ENCODE results near the gene CRTAP.
"Not testable (repeated sequence)": the region's sequence is repeated elsewhere in the genome, so short reads cannot be mapped to it uniquely, and the experiment has no call there.

Gene CRTAP

GRCh38 chr3:33113772-33114621, at the start of gene CRTAP:
Gene CRTAP (plus strand): TSS chr3:33114014. CDS start chr3:33114078, 64 bp downstream.
- H3K9ac ChIP-seq (ENCODE audit: low read length), result peak within 1 kb of the TSS; percentile 86
- H3K27me3 ChIP-seq (ENCODE audit: control insufficient read depth, insufficient read depth, low read length), result no peaks in the 10 kb centered on the region
- H3K36me3 ChIP-seq (ENCODE audit: control insufficient read depth, insufficient read depth, low read length), result no peaks in the 10 kb centered on the region
- H3K4me1 ChIP-seq (ENCODE audit: control insufficient read depth, insufficient read depth, low read length), result peaks cover 14% of the 10 kb centered on the region
- H3K9me3 ChIP-seq (ENCODE audit: control insufficient read depth, low read length), result no peaks in the 10 kb centered on the region
- H3K4me3 ChIP-seq (ENCODE audit: low read length), result peak within 1 kb of the TSS; percentile 82

GRCh38 chr3:33064929-33065328, 48.9 kb upstream of the CRTAP start:
- H3K4me1 ChIP-seq (ENCODE audit: control insufficient read depth, insufficient read depth, low read length), result peaks cover 43% of the 10 kb centered on the region
- H3K9me3 ChIP-seq (ENCODE audit: control insufficient read depth, low read length), result no peaks in the 10 kb centered on the region
- no peak overlapping the region for H3K4me3 ChIP-seq (ENCODE audit: low read length)
- H3K27me3 ChIP-seq (ENCODE audit: control insufficient read depth, insufficient read depth, low read length), result no peaks in the 10 kb centered on the region
- H3K9ac ChIP-seq (ENCODE audit: low read length), result no peak overlapping the region
- peaks cover 12% of the 10 kb centered on the region for H3K36me3 ChIP-seq (ENCODE audit: control insufficient read depth, insufficient read depth, low read length)

DNA sequence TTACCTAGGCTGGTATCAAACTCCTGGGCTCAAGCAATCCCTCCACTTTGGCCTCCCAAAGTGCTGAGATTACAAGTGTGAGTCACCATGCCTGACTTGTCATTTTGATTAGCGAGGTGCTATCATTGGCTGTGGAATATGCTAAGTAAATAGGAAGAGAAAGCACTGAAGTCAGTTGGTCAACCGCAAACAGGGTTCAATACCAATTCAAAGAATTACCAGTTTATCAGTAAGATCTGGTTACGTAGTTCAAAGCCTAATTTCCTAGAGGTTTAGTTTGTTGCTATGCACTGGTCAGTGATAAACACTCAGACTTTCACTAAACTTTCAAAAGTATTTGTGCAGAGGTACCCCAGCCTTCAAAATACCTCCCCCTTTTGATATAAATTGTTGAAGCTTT, 46.3 kb upstream of the CRTAP start:
- Histone ChIP-seq H3K9me3 (ENCODE audit: control insufficient read depth, low read length) (no peaks in the 10 kb centered on the region), H3K9ac (ENCODE audit: low read length) (no peak overlapping the region), H3K4me3 (ENCODE audit: low read length) (no peak overlapping the region), H3K27me3 (ENCODE audit: control insufficient read depth, insufficient read depth, low read length) (no peaks in the 10 kb centered on the region), H3K36me3 (ENCODE audit: control insufficient read depth, insufficient read depth, low read length) (peaks cover 12% of the 10 kb centered on the region), H3K4me1 (ENCODE audit: control insufficient read depth, insufficient read depth, low read length) (peaks cover 41% of the 10 kb centered on the region)

GRCh38 chr3:33069862-33070261, 44.0 kb upstream of the CRTAP start:
- H3K4me1 ChIP-seq (ENCODE audit: control insufficient read depth, insufficient read depth, low read length), result peaks cover 42% of the 10 kb centered on the region
- not testable (repeated sequence) for H3K9me3 ChIP-seq (ENCODE audit: control insufficient read depth, low read length); H3K4me3 ChIP-seq (ENCODE audit: low read length); H3K9ac ChIP-seq (ENCODE audit: low read length); H3K36me3 ChIP-seq (ENCODE audit: control insufficient read depth, insufficient read depth, low read length); H3K27me3 ChIP-seq (ENCODE audit: control insufficient read depth, insufficient read depth, low read length)

GRCh38 chr3:33071181-33071580, 42.6 kb upstream of the CRTAP start:
- Histone ChIP-seq H3K9ac (ENCODE audit: low read length) (no peak overlapping the region), H3K9me3 (ENCODE audit: control insufficient read depth, low read length) (no peaks in the 10 kb centered on the region), H3K27me3 (ENCODE audit: control insufficient read depth, insufficient read depth, low read length) (no peaks in the 10 kb centered on the region), H3K4me1 (ENCODE audit: control insufficient read depth, insufficient read depth, low read length) (peaks cover 42% of the 10 kb centered on the region), H3K4me3 (ENCODE audit: low read length) (no peak overlapping the region), H3K36me3 (ENCODE audit: control insufficient read depth, insufficient read depth, low read length) (peaks cover 4% of the 10 kb centered on the region)

DNA sequence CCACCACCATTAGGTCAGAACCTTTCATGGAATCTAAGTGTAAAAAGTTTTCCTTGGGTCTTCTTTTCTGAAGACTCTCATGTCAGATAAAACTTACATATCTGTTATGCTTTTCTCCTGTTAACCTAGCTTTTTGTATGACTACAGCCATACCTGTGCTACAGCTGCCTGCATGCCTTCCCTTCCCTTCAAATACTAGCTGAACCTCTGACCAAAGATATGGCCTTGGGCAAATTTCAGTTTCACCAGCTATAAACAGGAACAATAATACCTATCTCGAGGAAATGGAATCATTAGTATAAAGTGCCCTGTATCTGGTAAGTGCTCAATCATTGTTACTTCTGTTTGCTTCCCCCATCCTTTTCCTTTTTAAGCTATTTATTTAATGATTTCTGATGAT, 41.9 kb upstream of the CRTAP start:
- no peaks in the 10 kb centered on the region for H3K27me3 ChIP-seq (ENCODE audit: control insufficient read depth, insufficient read depth, low read length)
- peaks cover 4% of the 10 kb centered on the region for H3K36me3 ChIP-seq (ENCODE audit: control insufficient read depth, insufficient read depth, low read length)
- no peak overlapping the region for H3K9ac ChIP-seq (ENCODE audit: low read length)
- peaks cover 42% of the 10 kb centered on the region for H3K4me1 ChIP-seq (ENCODE audit: control insufficient read depth, insufficient read depth, low read length)
- no peak overlapping the region for H3K4me3 ChIP-seq (ENCODE audit: low read length)
- H3K9me3 ChIP-seq (ENCODE audit: control insufficient read depth, low read length), result no peaks in the 10 kb centered on the region

DNA sequence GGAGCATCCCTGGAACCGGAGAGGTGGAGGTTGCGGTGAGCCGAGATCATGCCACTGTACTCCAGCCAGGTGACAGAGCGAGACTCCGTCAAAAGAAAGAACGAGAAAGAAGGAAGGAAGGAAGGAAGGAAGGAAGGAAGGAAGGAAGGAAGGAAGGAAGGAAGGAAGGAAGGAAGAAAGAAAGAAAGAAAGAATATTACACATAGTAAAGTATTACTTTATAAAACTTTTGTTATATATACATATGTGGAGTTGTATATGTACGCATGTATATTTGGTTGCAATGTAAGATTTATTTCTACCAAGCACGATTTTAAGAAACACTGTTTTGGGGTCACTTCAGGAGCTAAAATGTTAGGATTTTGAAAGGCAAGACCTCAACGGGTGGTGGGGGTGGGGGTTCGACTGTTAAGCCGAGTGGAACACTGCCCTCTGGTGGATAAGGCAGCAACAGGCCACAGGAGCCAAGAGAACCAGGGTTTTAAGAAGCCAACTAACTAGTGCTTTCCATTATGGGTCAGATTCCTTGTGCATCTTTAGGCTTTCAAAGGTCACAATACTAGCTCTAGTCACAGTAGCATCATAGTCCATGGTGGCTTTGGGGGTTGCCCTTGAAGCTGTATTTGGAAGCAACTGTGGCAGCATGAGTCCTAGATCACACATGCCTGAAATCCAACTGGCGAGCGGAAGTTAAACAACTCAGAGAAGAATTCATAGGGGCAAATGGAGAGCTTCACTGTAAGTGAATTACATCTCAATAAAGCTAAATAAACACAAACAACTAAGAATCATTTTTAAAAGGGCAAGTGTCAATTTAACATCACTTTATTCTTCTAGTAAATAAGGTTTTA, 39.4 kb upstream of the CRTAP start:
- Histone ChIP-seq H3K4me3 (ENCODE audit: low read length) (no peak overlapping the region), H3K4me1 (ENCODE audit: control insufficient read depth, insufficient read depth, low read length) (peaks cover 20% of the 10 kb centered on the region), H3K9ac (ENCODE audit: low read length) (no peak overlapping the region), H3K9me3 (ENCODE audit: control insufficient read depth, low read length) (no peaks in the 10 kb centered on the region), H3K36me3 (ENCODE audit: control insufficient read depth, insufficient read depth, low read length) (no peaks in the 10 kb centered on the region), H3K27me3 (ENCODE audit: control insufficient read depth, insufficient read depth, low read length) (no peaks in the 10 kb centered on the region)

- peaks cover 11% of the 10 kb centered on the region for H3K4me1 ChIP-seq (ENCODE audit: control insufficient read depth, insufficient read depth, low read length)
- H3K4me3 ChIP-seq (ENCODE audit: low read length), result no peak overlapping the region
- no peaks in the 10 kb centered on the region for H3K36me3 ChIP-seq (ENCODE audit: control insufficient read depth, insufficient read depth, low read length)
- H3K9ac ChIP-seq (ENCODE audit: low read length), result no peak overlapping the region
- no peaks in the 10 kb centered on the region for H3K27me3 ChIP-seq (ENCODE audit: control insufficient read depth, insufficient read depth, low read length)
- no peaks in the 10 kb centered on the region for H3K9me3 ChIP-seq (ENCODE audit: control insufficient read depth, low read length)
These were observed 37.8 kb upstream of the CRTAP start for GRCh38 chr3:33075995-33076394.

DNA sequence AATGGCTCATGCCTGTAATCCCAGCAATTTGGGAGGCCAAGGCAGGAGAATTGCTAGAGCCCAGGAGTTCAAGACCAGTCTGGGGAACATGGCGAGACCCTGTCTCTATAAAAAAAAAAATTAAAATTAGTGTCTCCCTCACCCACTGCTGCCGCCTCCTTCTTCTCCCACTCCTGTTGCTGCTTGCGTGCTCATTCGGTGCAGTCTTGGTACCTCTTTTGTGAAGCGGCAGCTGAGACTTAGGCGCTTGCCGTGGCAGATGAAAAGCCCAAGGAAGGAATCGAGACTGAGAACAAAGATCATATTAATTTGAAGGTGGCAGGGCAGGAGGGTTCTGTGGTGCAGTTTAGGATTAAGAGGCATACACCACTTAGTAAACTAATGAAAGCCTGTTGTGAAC, 36.9 kb upstream of the CRTAP start:
- H3K9ac ChIP-seq (ENCODE audit: low read length), result no peak overlapping the region
- no peaks in the 10 kb centered on the region for H3K27me3 ChIP-seq (ENCODE audit: control insufficient read depth, insufficient read depth, low read length)
- peaks cover 6% of the 10 kb centered on the region for H3K4me1 ChIP-seq (ENCODE audit: control insufficient read depth, insufficient read depth, low read length)
- H3K9me3 ChIP-seq (ENCODE audit: control insufficient read depth, low read length), result no peaks in the 10 kb centered on the region
- H3K36me3 ChIP-seq (ENCODE audit: control insufficient read depth, insufficient read depth, low read length), result no peaks in the 10 kb centered on the region
- no peak overlapping the region for H3K4me3 ChIP-seq (ENCODE audit: low read length)

- no peaks in the 10 kb centered on the region for H3K9me3 ChIP-seq (ENCODE audit: control insufficient read depth, low read length)
- no peaks in the 10 kb centered on the region for H3K4me1 ChIP-seq (ENCODE audit: control insufficient read depth, insufficient read depth, low read length)
- no peaks in the 10 kb centered on the region for H3K36me3 ChIP-seq (ENCODE audit: control insufficient read depth, insufficient read depth, low read length)
- H3K27me3 ChIP-seq (ENCODE audit: control insufficient read depth, insufficient read depth, low read length), result no peaks in the 10 kb centered on the region
- H3K9ac ChIP-seq (ENCODE audit: low read length), result no peak overlapping the region
- H3K4me3 ChIP-seq (ENCODE audit: low read length), result no peak overlapping the region
These were observed 35.8 kb upstream of the CRTAP start for GRCh38 chr3:33077976-33078375.

DNA sequence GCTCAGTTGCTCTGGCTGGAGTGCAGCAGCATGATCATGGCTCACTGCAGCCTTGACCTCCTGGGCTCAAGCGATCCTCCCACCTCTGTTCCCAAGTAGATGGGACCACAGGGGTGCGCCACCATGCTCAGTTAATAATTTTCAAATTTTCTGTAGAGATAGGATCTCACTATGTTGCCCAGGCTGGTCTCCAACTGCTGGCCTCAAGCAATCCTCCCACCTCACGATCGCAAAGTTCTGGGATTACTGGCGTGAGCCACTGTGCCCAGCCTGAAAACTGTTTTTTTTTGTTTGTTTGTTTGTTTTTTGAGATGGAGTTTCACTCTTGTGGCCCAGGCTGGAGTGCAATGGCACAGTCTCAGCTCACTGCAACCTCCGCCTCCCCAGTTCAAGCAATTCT, 34.0 kb upstream of the CRTAP start:
- H3K9ac ChIP-seq (ENCODE audit: low read length); H3K27me3 ChIP-seq (ENCODE audit: control insufficient read depth, insufficient read depth, low read length); H3K36me3 ChIP-seq (ENCODE audit: control insufficient read depth, insufficient read depth, low read length); H3K9me3 ChIP-seq (ENCODE audit: control insufficient read depth, low read length); H3K4me3 ChIP-seq (ENCODE audit: low read length); H3K4me1 ChIP-seq (ENCODE audit: control insufficient read depth, insufficient read depth, low read length): not testable (repeated sequence)

GRCh38 chr3:33081812-33082211, 32.0 kb upstream of the CRTAP start:
- no peaks in the 10 kb centered on the region for H3K27me3 ChIP-seq (ENCODE audit: control insufficient read depth, insufficient read depth, low read length)
- no peaks in the 10 kb centered on the region for H3K4me1 ChIP-seq (ENCODE audit: control insufficient read depth, insufficient read depth, low read length)
- H3K9ac ChIP-seq (ENCODE audit: low read length), result no peak overlapping the region
- H3K36me3 ChIP-seq (ENCODE audit: control insufficient read depth, insufficient read depth, low read length), result no peaks in the 10 kb centered on the region
- H3K9me3 ChIP-seq (ENCODE audit: control insufficient read depth, low read length), result no peaks in the 10 kb centered on the region
- no peak overlapping the region for H3K4me3 ChIP-seq (ENCODE audit: low read length)

Measured in mucosa of stomach (tissue), 1 donor.